Fibroblast of skin of left quadriceps (primary cell): ENCODE data around the gene GPR108.
"Not testable (repeated sequence)": the region's sequence is repeated elsewhere in the genome, so short reads cannot be mapped to it uniquely, and the experiment has no call there.

ENCODE experiments used
- DNase-seq, 2 experiments: peaks; one replicate each; pipeline ENCODE4 v3.0.0-alpha.2; 2013; ENCODE audit warnings: low read depth in 2 of 2

Gene GPR108

DNA sequence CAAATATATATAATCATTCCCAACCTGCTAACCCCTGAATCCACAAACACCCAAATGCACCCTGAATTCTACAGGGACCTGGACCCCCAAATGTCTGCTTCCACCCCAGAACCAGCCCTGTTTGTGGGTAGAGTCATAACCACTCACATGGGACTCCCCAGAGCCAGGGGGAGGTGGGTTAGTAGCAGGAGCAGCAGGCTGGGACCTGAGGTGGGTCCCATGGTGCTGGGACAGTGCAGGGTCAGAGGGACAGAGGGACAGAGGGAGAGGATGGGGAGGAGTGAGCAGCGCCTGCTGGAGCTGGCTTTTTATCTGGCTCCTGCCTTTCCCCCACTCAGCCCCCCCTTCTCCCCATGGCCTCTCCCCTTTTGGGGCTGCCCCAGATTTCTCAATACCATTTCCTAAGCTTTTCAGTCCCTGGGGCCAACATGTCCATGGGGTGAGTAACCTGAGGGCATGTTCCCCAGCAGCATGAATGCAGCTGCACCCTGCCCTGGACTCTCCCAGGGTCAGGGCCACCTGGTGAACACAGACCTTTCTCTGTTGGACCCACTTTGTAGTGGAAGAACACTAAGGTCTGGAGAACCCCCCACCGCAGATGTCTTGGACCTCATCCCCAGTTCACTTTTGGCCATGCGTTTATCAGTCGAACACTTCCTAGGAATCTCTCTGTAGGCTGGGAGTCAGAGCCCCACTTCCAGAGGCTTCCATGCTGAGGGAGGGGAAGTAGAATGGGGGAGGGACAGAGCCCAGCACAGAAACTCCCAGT, 16.8 kb downstream of the GPR108 start, which contains the start of gene C3:
TSS of gene C3 (minus strand) at position 282 of the 769 bp plus-strand sequence. CDS start at position 221, 61 bp downstream.
- DNase-seq, result no peak

DNA sequence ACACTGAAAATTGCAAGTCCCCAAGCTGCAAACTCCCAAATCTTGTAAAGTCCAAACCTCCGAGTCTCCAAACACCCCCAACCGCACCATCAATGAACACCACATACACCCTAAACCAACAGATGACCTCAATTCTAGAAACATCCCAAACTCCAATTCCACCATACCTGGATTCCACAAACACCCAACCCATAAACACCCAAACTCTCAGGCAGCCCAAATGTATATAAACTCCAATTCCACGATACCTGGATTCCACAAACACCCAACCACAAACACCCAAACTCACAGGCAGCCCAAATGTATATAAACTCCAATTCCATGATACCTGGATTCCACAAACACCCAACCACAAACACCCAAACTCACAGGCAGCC, 17.4 kb downstream of the GPR108 start:
- DNase-seq, result no peak

DNA sequence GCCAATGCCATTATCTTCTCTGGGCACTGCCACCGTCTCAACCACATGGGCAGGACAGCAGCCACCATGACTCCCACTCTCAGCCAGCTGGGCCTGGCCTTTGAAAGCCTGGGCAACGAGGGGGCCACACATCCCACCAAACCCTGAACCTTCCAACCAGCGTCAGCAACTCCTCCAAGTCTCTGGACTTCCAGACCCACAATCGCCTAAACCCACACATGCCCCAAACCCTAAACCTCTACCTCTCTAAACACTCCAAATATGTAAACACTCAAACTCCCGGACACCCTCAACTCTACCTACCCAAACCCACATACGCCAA, 17.9 kb downstream of the GPR108 start:
- no peak for DNase-seq

DNA sequence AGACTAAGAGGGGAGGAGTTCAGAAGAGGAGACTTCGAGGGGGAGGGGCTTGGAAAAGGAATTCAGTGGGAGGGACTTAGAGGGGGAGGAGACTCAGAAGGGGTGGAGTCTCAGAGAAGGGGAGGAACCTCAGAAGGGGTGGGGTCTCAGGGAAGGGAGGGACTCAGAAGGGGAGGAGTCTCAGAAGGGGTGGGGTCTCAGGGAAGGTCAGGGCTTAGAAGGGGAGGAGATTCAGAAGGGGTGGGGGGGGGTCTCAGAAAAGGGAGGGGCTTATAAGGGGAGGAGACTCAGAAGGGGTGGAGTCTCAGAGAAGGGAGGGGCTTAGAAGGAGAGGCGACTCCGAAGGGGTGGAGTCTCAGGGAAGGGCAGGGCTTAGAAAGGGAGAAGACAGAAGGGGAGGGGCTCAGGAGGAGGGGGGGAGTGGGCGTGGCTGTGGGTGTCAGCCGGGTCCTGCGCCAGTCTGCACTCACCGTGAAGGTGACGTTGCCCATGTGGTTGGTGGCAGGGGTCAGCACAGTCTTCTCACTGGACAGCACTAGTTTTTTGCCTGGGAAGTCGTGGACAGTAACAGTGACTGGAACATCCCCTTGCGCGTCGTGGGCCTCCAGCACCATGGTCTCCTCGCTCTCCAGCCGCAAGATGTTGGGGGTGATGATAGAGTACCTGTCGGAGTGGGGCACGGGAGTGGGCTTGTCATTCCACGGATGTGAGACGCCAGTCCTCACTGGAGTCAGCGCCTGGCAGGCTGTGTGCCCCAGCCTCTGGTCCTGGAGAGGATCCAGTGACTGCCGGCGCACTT, 18.4 kb downstream of the GPR108 start:
- no peak for DNase-seq

DNA sequence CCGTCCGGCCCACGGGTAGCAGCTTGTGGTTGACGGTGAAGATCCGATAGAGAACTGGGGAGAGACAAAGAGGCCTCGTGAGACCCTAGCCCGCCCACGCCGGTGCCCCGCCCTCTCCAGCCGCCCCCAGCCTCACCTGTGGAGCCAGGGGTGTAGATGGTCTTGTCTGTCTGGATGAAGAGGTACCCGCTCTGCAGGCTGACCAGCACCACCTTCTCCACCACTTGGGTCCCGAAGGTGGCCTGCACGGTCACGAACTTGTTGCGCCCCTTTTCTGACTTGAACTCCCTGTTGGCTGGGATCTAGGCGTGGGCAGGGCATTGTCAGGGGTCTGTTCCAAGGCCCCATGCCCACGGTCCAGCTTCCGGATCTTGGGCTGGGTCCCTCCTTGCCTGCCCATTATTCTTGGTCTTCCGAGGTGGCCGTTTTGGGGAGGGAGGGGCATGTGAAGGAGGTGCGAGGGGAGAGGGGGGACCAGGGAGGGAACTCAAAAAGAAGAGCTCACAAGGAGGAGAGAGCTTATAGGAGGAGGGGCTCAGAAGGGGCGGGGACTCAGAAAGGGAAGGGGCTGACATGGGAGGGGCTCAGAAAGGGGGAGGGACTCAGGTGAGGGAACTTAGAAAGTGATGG, 19.2 kb downstream of the GPR108 start:
- DNase-seq, result no peak

DNA sequence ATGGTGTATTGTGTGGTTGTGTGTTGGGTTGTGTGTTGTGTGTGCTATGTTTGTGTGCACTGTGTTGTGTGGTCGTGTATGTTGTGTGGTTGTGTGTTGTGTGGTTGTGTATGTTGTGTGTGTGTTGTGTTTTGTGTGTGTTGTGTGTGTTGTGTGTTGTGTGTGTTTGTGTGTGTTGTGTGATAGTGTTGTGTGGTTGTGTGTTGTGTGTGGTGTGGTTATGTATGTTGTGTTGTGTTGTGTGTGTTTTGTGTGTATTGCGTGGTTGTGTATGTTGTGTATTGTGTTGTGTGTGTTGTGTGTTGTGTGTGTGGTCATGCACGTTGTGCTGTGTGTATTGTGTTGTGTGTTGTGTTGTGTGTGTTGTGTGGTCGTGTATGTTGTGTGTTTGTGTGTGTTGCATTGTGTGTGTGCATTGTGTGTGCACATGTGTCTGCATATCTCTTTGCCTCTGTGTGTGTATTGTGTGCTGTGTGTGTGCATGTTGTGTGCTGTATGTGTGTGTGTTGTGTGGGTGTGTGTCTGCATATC, 19.9 kb downstream of the GPR108 start:
- DNase-seq, result no peak

DNA sequence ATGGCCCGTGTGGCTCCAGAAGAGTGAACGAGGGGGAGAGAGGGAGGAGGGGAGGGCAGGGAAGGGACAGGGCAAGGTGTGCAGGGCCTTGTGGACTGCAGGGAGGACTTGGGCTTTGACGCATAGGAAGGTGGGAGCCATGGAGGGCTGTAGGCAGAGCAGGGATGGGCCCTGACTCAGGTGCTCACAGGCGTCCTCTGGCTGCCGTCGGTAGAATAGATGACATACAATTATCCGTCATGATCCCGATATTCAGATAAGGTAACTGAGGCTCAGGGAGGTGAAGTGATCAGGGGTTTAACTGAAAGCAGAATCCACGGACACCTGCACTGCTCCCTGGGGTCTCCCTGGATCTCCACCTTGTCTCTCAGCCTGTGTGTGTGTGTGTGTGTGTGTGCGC, 20.3 kb downstream of the GPR108 start:
- DNase-seq, result no peak

DNA sequence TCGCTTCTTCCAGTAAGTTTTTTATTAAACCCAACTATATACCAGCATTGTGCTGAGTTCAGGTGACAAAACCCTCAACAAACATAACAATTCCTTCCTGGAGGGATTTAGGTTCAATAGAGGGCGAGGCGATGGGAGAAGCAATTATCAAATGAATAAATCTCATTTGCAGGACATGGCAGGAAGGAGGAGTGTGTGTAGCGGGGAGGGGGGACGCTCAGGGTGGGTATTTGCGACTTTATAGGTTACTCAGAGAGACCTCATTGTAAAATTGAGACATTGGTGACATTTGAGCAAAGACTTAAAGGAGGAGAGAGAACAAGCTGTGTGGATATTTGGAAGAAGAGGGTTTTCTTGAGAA, 20.8 kb downstream of the GPR108 start:
- no peak for DNase-seq

DNA sequence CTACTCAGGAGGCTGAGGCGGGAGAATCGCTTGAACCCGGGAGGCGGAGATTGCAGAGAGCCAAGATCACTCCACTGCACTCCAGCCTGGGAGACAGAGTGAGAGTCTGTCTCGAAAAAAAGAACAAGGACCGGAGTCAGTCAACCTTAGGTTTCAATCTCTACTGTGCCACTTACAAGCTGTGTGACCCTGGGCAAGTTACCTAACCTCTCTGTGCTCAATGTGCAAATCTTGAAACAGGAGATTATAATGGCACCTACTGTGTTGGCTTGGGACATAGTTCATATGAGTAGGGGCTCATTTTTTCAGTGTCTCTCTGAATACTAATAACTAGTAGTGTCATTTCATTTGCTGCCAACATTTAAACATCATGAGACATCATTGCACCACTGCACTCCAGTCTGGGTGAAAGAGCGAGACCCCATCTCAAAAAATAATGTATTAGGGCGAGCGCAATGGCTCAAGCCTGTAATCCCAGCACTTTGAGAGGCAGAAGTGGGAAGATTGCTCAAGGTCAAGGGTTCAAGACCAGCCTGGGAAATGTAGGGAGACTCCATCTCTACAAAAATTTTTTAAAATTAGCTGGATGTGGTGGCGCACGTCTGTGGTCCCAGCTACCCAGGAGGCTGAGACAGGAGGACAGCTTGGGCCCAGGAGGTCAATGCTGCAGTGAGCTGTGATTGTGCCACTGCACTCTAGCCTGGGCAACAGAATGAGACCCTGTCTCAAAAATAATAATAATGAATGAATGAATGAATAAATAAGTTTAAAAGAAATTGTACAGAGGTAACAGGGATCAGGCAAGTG, 22.4 kb downstream of the GPR108 start:
- no peak for DNase-seq

DNA sequence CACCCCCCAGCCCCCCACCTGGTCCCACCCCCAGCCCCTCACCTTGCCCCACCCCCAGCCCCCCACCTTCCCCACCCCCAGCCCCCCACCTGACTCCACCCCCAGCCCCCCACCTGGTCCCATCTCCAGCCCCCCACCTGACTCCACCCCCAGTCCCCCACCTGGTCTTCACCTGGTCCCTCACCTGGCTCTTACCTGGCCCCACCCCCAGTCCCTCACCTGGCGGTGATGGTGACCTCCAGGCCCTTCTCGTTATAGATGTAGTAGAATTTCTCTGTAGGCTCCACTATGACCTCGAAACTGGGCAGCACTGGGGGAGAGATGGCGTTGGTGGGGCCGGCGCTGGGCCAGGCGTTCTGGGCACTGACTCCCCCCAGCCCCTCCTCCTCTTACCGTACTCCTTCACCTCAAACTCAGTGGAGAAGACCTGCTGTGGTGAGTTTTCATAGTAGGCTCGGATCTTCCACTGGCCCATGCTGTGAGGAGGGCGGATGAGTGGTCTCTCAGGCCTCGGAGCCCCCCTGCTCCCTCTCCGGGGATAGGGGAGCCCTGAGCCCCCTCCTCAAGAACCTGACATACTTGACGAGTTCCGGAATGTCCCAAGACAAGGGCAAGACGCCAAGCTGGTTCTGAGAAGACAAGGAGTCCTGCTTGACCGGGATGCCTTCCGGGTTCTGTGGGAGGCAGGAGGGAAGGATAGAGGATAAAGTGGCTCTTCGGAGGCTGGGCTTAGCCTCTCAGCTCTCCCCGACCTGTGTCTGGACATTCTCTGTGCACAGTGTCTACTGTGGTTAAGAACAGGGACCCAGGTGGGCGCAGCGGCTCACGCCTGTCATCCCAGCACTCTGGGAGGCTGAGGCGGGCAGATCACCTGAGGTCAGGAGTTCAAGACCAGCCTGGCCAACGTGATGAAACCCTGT, 23.3 kb downstream of the GPR108 start:
- no peak for DNase-seq

DNA sequence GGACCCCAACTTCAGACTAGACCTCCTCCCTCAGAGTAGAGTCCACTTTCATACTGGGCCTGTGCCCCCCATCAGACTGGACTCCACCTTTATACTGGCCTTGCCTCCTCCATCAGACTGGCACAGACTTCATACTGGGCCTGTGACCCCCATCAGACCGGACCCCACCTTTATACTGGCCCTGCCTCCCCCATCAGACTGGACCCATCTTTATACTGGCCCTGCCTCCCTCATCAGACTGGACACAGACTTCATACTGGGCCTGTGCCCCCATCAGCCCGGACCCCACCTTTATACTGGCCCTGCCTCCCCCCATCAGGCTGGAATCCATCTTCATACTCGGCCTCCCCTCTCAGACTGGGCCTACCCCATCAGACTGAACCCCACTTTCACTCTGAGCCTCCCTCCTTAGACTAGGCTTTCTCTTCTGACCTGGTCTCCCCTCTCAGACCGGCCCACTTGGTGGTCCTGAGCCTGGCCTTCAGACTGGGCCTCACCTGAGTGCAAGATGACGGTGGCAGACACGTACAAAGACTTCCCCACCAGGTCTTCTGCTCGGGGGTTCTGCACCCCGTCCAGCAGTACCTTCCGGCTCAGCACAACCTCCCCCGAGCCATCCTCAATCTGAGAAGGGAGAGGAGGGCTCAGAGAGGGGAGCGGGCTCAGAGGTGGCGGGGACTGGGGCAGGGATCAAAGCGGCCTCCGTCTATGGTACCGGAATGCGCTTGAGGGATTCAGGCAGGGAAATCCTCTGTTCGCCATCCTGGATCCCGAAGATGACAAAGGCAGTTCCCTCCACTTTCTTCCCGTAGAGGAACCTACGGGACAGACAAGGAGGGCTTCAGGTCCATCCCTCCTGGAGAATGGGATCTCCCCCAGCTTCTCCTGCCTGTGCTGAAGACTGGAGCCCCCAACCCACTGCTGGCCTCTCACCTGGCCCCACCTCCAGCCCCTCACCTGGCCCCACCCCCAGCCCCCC, 24.4 kb downstream of the GPR108 start:
- no peak for DNase-seq

DNA sequence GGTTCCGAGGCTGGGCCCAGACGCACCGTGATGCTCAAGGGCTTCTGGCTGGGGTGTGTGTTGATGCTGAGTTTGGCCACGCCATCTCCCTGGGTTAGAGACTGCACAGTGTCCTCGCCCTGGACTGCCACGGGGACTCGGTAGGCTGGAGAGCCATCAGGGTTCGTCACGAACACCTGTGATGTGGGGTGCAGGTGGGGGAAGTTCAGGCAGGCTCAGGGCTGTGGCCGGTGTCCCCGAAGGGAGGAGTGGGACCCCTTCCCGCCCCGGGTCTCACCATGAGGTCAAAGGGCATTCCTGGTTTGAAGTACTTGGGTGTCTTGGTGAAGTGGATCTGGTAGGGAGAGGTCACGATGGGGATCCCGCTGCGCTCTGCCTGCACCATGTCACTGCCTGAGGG, 25.1 kb downstream of the GPR108 start:
- DNase-seq, result no peak

DNA sequence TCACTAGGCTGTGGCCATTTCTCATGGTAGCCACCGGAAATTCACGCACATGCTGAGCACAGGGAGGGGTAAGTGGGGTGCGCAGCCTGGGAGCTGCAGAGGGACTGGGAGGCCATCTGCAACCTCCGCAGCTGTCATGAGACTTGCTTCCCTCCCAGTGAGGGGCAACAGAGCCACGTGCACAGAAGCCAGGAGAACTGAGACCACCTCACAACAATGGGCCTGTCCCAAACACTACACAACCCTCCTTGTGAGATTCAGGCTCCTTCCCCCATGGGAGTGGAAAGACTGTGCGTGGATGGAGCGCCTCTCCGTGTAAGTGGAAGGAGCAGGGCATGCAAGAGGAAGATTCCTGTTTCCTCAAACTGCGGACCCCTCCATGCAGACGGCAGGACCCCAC, 25.8 kb downstream of the GPR108 start:
- no peak for DNase-seq

DNA sequence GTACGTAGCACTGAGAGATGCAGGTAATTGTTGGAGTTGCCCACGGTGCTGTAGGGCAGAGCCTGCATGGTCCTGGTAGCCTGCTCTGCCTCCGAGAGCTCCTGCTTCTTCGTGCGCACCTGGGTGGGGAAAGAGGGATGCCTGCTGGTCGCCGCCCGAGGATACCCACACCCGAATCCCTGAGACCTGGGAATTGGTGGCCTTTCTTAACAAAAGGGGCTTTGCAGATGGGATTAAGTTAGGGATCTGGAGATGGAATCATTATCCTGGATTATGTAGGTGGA, 26.4 kb downstream of the GPR108 start:
- no peak for DNase-seq

DNA sequence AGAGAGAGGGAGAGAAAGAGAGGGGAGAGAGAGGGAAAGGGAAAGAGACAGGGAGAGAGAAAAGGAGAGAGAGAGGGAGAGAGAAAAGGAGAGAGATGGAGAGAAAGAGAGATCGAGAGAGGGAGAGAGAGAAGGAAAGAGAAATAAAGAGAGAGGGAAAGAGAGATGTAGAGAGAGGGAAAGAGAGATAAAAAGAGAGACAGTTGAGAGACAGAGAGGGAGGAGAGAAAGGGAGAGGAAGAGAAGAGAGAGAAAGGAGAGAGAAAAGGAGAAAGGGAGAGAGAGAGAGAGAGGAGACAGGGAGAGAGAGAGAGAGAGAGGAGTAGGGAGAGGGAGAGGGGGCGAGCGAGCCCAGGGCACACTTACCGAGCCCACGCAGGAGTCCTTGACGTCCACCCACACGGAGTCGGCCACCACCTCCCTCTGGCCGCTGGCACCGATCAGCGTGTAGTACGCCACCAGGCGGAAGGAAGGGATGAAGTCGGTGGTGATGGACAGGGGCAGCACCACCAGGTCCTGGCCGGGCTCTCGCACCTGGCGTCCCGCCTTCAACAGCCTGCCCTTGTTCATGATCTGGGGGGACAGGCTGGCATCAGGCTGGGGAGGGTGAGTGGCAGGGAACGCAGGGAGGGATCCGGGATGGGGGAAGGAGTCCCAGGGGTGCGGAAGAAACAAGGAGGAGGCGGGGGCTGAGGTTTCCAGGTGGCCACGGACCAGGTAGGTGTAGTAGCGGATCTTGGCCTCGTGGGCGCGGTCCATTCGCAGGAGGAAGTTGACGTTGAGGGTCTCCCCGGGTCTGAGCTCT, 26.9 kb downstream of the GPR108 start:
- no peak for DNase-seq

DNA sequence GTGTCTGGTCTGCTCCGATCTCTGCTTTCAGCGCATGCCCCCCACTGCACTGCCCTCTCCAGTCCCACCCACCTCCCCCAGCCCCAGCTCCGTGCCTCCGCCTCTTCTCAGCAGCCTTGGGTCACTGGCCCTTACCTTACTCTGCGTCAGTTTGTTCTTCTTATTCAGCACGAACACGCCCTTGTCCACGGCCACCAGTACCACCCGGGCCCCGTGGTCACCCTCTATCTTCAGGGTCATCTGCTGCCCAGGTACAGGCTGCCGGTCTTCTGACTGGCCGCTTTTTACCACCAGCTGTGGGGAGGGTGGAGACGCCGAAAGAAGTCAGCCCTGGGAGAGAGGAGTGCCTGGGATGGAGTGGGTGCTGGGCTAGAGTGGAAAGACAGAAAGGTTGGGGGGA, 27.8 kb downstream of the GPR108 start:
- DNase-seq, result no peak

DNA sequence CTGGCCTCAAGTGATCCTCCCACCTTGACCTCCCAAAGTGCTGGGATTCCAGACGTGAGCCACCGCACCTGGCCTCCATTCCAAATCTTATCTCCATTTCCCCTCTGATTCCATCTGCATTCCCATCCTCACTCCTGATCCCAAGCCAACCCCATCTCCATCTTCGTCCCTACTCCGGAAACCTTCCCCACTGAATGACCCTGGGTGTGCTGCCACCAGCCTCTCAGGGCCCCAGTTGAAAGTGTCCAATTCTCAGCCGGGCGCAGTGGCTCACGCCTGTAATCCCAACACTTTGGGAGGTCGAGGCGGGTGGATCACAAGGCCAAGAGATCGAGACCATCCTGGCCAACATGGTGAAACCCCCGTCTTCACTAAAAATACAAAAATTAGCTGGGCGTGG, 28.5 kb downstream of the GPR108 start:
- not testable (repeated sequence) for DNase-seq

DNA sequence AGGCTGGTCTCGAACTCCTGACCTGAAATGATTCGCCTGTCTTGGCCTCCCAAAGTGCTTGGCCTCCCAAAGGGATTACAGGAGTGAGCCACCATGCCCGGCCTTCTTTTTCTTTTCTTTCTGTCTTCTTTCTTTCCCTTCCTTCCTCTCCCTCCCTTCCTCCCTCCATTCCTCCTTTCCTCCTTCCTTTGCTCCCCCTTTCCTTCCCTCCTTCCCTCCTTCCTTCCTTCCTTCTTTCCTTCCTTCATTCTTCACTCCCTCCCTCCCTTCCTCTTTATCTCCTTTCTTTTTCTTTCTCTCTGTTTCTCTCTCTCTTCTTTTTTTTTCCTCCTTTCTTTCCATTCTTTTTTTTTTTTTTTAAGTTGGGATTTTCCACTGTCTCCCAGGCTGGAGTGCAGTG, 29.0 kb downstream of the GPR108 start:
- DNase-seq, result no peak

DNA sequence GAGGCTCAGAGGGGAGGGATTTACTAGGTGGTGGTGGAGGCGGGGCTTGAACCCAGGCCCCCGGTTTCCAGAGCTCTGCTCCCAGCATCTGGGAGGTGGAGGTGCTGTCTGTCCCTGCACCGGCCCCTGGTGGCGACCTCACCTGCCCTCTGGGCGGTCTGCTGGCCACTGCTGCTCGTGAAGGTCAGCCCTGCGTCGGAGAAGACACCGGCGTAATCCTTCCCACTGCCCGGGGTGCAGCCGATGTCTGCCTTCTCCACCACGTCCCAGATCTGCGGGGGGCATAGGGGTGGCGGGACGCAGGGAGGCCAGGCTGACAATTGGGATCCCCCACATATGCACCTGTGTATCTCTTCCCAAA, 29.7 kb downstream of the GPR108 start:
- no peak for DNase-seq
